Right cardiac atrium (tissue), 5 donors: Measurements from ENCODE around the gene GPN2. TPM values are rescaled to one million over a fixed set of nuclear protein-coding genes. Genes with fewer than 3 reads are reported as not detected.

ENCODE experiments used
- ATAC-seq, 2 donors: fragments of 200-7000 bp; cut with Tn5 transposase; one replicate each; pipeline versions ENCODE4 v1.8.0 to v1.9.1; 2020; ENCODE audit warnings: moderate library complexity in 2 of 2, mild to moderate bottlenecking in 1 of 2
- DNase-seq, 3 donors: peaks; one replicate each; pipeline ENCODE4 v3.0.0-alpha.2; 2020
- H3K27ac ChIP-seq: one replicate; pipeline ENCODE4 v1.5.1; 2013; ENCODE audit warnings: mild to moderate bottlenecking, low read length, control low read depth, moderate library complexity
- H3K27me3 ChIP-seq: one replicate; pipeline ENCODE4 v1.6.1; 2013; ENCODE audit not compliant: control insufficient read depth, insufficient read depth
- H3K4me1 ChIP-seq: one replicate; pipeline ENCODE4 v1.6.1; 2013; ENCODE audit warnings: low read length; ENCODE audit not compliant: control insufficient read depth, insufficient read depth
- H3K4me3 ChIP-seq: one replicate; pipeline ENCODE4 v1.5.1; 2013; ENCODE audit warnings: low read length, control low read depth
- H3K9me3 ChIP-seq: one replicate; pipeline ENCODE4 v1.6.1; 2013; ENCODE audit warnings: low read length; ENCODE audit not compliant: control insufficient read depth
- WGBS: extraction: QIAGEN DNeasy Blood & Tissue Kit; methylation state at CpG from one replicate; pipeline ENCODE4 v1.1.7; 2013; 5-methylcytosine and 5-hydroxymethylcytosine counted together
- intact Hi-C, 4 donors: fragments of 100-400 bp; cut with DNase I; formaldehyde crosslinking; loops; one replicate each; pipeline versions ENCODE4 v1.11.0 to v1.14.0; 2022 to 2023
- polyA plus RNA-seq: library from polyadenylated mRNA; stranded (reverse); fragments of 200-250 nt; gene quantifications from one replicate; pipeline ENCODE4 v1.2.3, GENCODE V29; 2013
- total RNA-seq, 4 donors: library from RNA; stranded (reverse); fragmentation: NEBNext Ultra II Directional; extraction: Animal tissue kit (Norgen Biotek cat#: 25700); gene quantifications; one replicate each; pipeline ENCODE4 v1.2.1, GENCODE V29; 2021
- donor health status: healthy with polysubstance abuse.
- donor health status: DM: no; HTN: yes; CAD: no.
- donor health status: DM: no; HTN: no; CAD: no.
- donor health status: DM: no; HTN: yes; CAD: no; lungs with severe emphysema.
- donor health status: DM: yes; HTN: yes; CAD: no.

Gene GPN2
- total and polyA plus RNA-seq, 5 donors, result 10.4 to 18.4 (median 14.9) TPM

DNA sequence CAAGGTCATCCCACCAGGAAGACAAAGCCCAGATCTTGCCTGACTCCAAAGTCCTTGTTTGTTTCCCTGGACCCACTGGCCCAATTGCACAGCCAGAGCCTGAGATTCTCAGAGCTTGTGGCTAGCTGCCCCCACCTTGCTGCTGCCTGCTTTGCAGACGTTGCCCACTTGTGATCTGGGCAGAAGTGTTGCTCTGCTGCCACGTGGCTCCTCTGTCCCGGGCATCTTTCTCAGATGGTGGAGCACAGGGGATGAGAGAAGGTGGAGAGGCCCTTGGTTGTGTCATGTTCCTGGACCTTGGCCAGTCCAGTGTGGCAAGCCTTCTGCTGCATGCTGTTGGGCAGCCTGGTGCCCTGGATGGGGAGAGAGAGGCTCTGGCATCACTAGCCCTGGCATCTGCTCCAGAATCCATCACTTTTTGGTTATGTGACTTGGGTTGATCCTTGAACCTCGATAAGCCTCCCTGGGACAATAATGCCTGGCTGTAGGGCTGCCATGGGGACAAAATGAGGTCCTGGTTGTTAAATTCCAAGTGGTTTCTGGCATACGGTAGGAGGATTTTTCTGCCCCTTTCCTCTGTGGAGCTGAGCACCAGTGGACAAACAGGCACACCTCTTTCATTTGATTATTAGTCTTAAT is 25.2 kb upstream of the GPN2 start:
- peak overlapping the region; percentile 85 for H3K27ac ChIP-seq

DNA sequence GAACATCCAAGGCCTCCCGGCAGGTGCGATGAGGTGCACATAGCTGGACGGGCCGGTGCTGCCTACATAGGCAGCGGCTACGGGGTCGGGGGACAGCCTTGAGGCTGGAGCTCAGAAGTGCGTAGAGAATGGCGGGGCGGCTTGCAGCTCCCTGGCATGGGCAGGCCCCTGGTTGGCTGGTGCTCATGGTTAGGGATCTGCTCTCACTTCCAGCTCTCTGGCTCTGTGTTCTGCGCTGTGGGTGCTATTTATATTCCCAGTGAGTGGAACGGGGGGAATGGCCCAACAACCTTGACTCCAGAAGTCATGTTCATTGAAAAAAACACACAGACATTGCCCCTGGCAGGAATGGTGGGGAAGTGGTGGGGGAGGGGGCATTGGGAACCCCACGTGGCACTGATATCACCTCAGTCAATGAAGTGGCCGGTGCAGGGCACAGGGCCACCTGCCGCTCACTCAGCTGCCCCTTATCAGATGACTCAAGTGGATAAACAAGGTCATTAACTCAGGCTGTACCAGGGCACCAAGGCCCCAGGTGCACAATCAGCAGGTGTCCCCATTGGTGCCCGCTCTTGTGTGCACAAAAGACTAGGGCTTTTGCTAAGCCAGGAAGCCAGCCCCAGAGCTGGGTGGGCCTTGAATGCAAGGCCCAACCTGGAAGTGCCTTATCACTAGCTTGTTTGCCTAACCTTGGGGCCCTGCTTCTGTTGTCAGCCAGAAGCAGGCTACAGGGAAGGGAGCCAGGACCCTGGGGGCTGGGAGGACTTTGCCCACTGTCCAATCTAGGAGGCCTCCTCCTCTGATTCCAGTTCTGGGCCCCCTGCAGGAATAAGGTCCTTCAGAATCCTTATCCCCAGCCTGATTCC is 23.9 kb upstream of the GPN2 start, which contains the start of gene NR0B2:
Gene NR0B2 (minus strand): TSS at position 222 of the 866 bp plus-strand sequence. CDS start 35 bp downstream, at position 187.
- intact Hi-C loops, result no loop called here
- H3K27ac ChIP-seq, result peak within 1 kb of the TSS; percentile 95
- H3K27me3 ChIP-seq, result no peaks in the 10 kb centered on the region
- H3K4me3 ChIP-seq, result peak within 1 kb of the TSS; percentile 50
- WGBS, result 54% methylated on average over 16 of the region's 16 CpGs
- peak; percentile 31 to 81 (median 73) for DNase-seq
- no peaks in the 10 kb centered on the region for H3K9me3 ChIP-seq
- ATAC-seq, result peak; percentile 76 to 77
- H3K4me1 ChIP-seq, result no peaks in the 10 kb centered on the region

More for the DNA sequence above, 25.2 kb upstream of the GPN2 start:
- Histone ChIP-seq H3K4me1 (no peaks in the 10 kb centered on the region), H3K9me3 (no peaks in the 10 kb centered on the region), H3K4me3 (no peak overlapping the region), H3K27me3 (no peaks in the 10 kb centered on the region)
- WGBS, result 40% methylated on average over 5 of the region's 5 CpGs
- peak; percentile 40 for ATAC-seq
- DNase-seq, result peak; percentile 38 to 73 (median 63)
- intact Hi-C loops, result no loop called here

GRCh38 chr1:26913389-26913753 is 23.3 kb upstream of the GPN2 start:
- H3K4me1 ChIP-seq, result no peaks in the 10 kb centered on the region
- peak overlapping the region; percentile 95 for H3K27ac ChIP-seq
- peak overlapping the region; percentile 50 for H3K4me3 ChIP-seq
- H3K27me3 ChIP-seq, result no peaks in the 10 kb centered on the region
- no peaks in the 10 kb centered on the region for H3K9me3 ChIP-seq
- no peak for ATAC-seq
- DNase-seq, result peak in 1 of 3 donors; percentile 56
- intact Hi-C loops, result no loop called here
- WGBS, result 68% methylated on average over 5 of the region's 5 CpGs

DNA sequence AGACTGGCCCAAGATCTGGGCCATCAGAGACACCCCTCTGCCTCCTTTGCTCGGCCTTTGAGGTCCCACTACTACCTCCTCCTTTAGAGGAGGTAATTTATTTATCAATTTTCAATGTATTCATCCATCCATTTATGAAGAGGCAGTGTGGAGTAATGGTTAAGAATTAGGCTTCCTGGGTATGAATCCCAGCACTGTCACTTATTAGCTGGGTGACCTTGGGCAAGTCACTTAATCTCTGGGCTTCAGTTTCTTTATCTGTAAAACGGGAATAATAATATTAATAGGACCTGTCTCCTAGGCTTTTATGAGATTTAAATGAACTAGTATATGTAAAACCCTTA is 22.0 kb upstream of the GPN2 start:
- H3K9me3 ChIP-seq, result no peaks in the 10 kb centered on the region
- H3K4me1 ChIP-seq, result no peaks in the 10 kb centered on the region
- ATAC-seq (no peak), DNase-seq (no peak)
- intact Hi-C loops, result no loop called here
- H3K27me3 ChIP-seq, result no peaks in the 10 kb centered on the region
- peak overlapping the region; percentile 37 for H3K4me3 ChIP-seq
- WGBS, result 39% methylated on average over 2 of the region's 2 CpGs
- no peak overlapping the region for H3K27ac ChIP-seq

GRCh38 chr1:26911399-26912146 is 21.5 kb upstream of the GPN2 start:
- ATAC-seq, result no peak
- DNase-seq, result no peak
- no peaks in the 10 kb centered on the region for H3K27me3 ChIP-seq
- intact Hi-C loops, result no loop called here
- no peaks in the 10 kb centered on the region for H3K9me3 ChIP-seq
- WGBS, result 87% methylated on average over 8 of the region's 8 CpGs
- no peak overlapping the region for H3K4me3 ChIP-seq
- no peak overlapping the region for H3K27ac ChIP-seq
- no peaks in the 10 kb centered on the region for H3K4me1 ChIP-seq

DNA sequence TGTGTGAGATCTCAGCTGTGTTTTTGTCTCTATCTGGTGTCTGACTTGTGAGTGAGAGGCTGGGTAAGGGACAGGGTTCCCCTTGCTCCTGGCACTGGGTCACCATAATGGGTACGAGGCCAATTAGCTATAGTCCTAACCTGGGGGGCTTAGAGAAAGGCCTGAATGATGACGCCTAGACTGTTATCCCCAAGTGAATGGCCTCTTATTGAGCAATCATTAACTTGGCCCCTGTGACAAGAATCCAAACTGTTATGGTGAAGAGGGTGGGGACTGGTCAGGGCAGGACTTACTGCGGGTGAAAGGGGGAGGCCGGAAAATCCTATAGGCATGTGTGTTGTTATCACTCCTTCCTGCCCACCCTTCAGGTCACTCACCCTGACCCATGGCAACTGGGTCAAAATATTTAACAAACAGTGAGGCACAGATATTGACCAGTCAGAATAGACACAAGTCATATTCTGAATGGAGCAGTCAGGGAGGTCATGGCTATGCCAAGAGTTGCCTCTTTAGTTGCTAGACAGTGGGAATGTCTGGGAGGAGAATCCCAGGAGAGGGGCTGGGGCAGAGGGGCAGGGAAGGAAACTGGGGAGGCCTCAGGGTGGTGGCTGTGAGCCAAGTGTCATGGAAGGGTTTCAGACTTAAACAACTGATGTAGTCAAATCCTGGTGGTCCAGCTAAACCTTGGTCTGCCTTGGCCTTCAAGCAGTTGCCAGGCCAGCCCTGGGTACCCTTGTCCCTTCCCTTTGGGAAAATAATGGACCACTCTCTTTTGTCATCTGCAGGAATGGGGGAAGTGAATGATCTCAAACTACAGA is 20.5 kb upstream of the GPN2 start:
- 64% methylated on average over 4 of the region's 4 CpGs for WGBS
- Histone ChIP-seq H3K9me3 (no peaks in the 10 kb centered on the region), H3K27ac (no peak overlapping the region), H3K4me1 (no peaks in the 10 kb centered on the region), H3K27me3 (no peaks in the 10 kb centered on the region), H3K4me3 (no peak overlapping the region)
- DNase-seq (no peak), ATAC-seq (no peak)
- intact Hi-C loops, result no loop called here

GRCh38 chr1:26909951-26910342 is 19.9 kb upstream of the GPN2 start:
- H3K4me1 ChIP-seq, result no peaks in the 10 kb centered on the region
- WGBS, result 57% methylated on average over 3 of the region's 3 CpGs
- H3K27me3 ChIP-seq, result no peaks in the 10 kb centered on the region
- intact Hi-C loops, result no loop called here
- no peaks in the 10 kb centered on the region for H3K9me3 ChIP-seq
- ATAC-seq (no peak), DNase-seq (no peak)
- H3K27ac ChIP-seq, result no peak overlapping the region
- H3K4me3 ChIP-seq, result no peak overlapping the region

DNA sequence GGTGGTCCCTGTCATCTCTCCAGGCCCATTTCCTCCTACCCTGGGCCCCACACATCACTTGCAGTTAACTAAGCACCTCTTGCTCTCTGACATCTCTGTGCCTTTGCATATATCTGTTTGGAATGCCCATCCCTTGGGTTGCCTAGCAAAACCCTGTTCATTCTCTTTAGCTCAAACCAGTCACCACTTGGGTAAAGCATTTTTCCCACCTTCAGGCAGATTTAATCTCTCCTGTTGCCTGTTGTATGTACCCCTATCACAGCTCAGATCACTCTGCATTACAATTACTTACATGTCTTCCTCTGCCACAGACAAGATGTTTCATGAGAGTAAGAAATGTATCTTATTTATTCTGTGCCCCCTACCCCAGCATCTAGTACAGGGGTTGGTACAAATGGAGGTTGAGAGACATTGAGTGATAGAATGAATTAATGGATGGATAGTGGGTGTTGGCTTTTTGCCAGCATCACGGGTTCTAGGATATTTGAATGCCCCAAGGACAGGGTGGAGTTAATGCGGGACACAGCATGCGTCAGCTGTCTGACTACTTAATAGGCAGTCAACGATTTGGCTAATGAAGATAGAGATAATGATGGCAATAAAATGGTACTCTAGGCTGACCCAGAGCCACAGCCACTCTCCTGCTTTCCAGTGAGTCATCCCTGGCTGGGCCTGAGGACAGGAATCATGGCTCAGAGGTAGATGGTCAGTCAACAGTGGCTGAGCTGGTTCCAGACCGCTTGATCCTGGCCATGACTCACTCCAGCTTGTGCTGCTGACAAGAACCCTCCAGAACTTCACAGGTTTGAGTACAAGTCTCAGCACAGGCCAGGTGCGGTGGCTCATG is 17.2 kb upstream of the GPN2 start:
- intact Hi-C loops, result no loop called here
- H3K9me3 ChIP-seq, result no peaks in the 10 kb centered on the region
- DNase-seq (no peak), ATAC-seq (no peak)
- H3K27ac ChIP-seq, result no peak overlapping the region
- H3K4me3 ChIP-seq, result no peak overlapping the region
- no peaks in the 10 kb centered on the region for H3K4me1 ChIP-seq
- WGBS, result 65% methylated on average over 6 of the region's 6 CpGs
- no peaks in the 10 kb centered on the region for H3K27me3 ChIP-seq

- Histone ChIP-seq H3K4me1 (peaks cover 2% of the 10 kb centered on the region), H3K9me3 (no peaks in the 10 kb centered on the region), H3K27me3 (no peaks in the 10 kb centered on the region), H3K4me3 (peak overlapping the region; percentile 97), H3K27ac (peak overlapping the region; percentile 87)
- ATAC-seq, result no peak
- 65% methylated on average over 18 of the region's 18 CpGs for WGBS
- intact Hi-C loops, result no loop called here
- DNase-seq, result no peak
Measured at GRCh38 chr1:26900815-26901511, 10.9 kb upstream of the GPN2 start.
